Measurements from ENCODE around the gene KRT36. TPM values are rescaled to one million over a fixed set of nuclear protein-coding genes. Genes with fewer than 3 reads are reported as not detected.

The KRT36 gene
- total RNA-seq, 1 donor from 2014 or later = not detected

- no peak for TF ChIP-seq CTCF (IDR thresholded peaks at IDR 0.05; ENCODE audit: unreplicated experiment)
- Mint-ChIP-seq H3K4me3 (no peak overlapping the region), H3K4me1 (peaks cover 19% of the 10 kb centered on the region), H3K27ac (no peak overlapping the region), H3K27me3 (ENCODE audit: low read depth) (no peaks in the 10 kb centered on the region), H3K36me3 (no peaks in the 10 kb centered on the region), H3K9me3 (no peaks in the 10 kb centered on the region)
- DNase-seq (ENCODE audit: low spot score in 2 of 2, unreplicated experiment in 2 of 2) = no peak
Measured at GRCh38 chr17:41490000-41490990, 585 bp upstream of the KRT36 start.

GRCh38 chr17:41486809-41487530 is 2.7 kb downstream of the KRT36 start:
- DNase-seq (ENCODE audit: low spot score in 2 of 2, unreplicated experiment in 2 of 2) = no peak
- Mint-ChIP-seq H3K9me3 (no peaks in the 10 kb centered on the region), H3K27me3 (ENCODE audit: low read depth) (no peaks in the 10 kb centered on the region), H3K36me3 (no peaks in the 10 kb centered on the region), H3K4me3 (no peak overlapping the region), H3K27ac (no peak overlapping the region), H3K4me1 (peaks cover 11% of the 10 kb centered on the region)
- TF ChIP-seq CTCF (IDR thresholded peaks at IDR 0.05; ENCODE audit: unreplicated experiment) = no peak

GRCh38 chr17:41486316-41486715 is 3.4 kb downstream of the KRT36 start:
- H3K4me1 Mint-ChIP-seq = peaks cover 11% of the 10 kb centered on the region
- TF ChIP-seq CTCF (IDR thresholded peaks at IDR 0.05; ENCODE audit: unreplicated experiment) = no peak
- no peak for DNase-seq (ENCODE audit: low spot score in 2 of 2, unreplicated experiment in 2 of 2)
- no peaks in the 10 kb centered on the region for H3K36me3 Mint-ChIP-seq
- H3K27me3 Mint-ChIP-seq (ENCODE audit: low read depth) = no peaks in the 10 kb centered on the region
- no peak overlapping the region for H3K27ac Mint-ChIP-seq
- H3K4me3 Mint-ChIP-seq = no peak overlapping the region
- H3K9me3 Mint-ChIP-seq = no peaks in the 10 kb centered on the region

GRCh38 chr17:41484920-41485904 is 4.5 kb downstream of the KRT36 start:
- no peaks in the 10 kb centered on the region for H3K36me3 Mint-ChIP-seq
- H3K9me3 Mint-ChIP-seq = no peaks in the 10 kb centered on the region
- peaks cover 11% of the 10 kb centered on the region for H3K4me1 Mint-ChIP-seq
- H3K27ac Mint-ChIP-seq = no peak overlapping the region
- no peaks in the 10 kb centered on the region for H3K27me3 Mint-ChIP-seq (ENCODE audit: low read depth)
- DNase-seq (ENCODE audit: low spot score in 2 of 2, unreplicated experiment in 2 of 2) = no peak
- no peak overlapping the region for H3K4me3 Mint-ChIP-seq
- no peak for TF ChIP-seq CTCF (IDR thresholded peaks at IDR 0.05; ENCODE audit: unreplicated experiment)

All from mesothelial cell of epicardium (in vitro differentiated cells).